SK-N-SH (cell line): Measurements from ENCODE around the gene CEACAM1. TPM values are rescaled to one million over a fixed set of nuclear protein-coding genes. Genes with fewer than 3 reads are reported as not detected.

Experiments used
- CTCF ChIA-PET: fragments of 300-600, 350-600 bp; formaldehyde crosslinking; extraction: SDS; loops from one replicate; lab custom pipeline; 2021; lab: Yijun Ruan, JAX
- POLR2A ChIA-PET: fragments of 350-600 bp; sonication (Branson Sonifier 250); formaldehyde crosslinking; extraction: SDS; loops from one replicate; lab custom pipeline; 2020; ENCODE audit warnings: antibody characterized with exemption, inconsistent platforms; lab: Yijun Ruan, JAX
- DNase-seq: peaks from one replicate; pipeline ENCODE4 v3.0.0; 2012
- H2AFZ ChIP-seq: fragments of 200-600 bp; sonication (generic); 2 replicates; pipeline ENCODE4 v1.8.1; 2016; ENCODE audit warnings: antibody characterized with exemption, mild to moderate bottlenecking, low read depth
- H3F3A ChIP-seq: fragments of 200-600 bp; sonication (generic); replicated peaks from 2 replicates; pipeline ENCODE3; 2016; ENCODE audit warnings: antibody characterized with exemption, mild to moderate bottlenecking; ENCODE audit not compliant: insufficient read depth
- H3K27ac ChIP-seq, 2 experiments: fragments of 200-500 bp in 1 of 2; fragments of 200-600 bp in 1 of 2; sonication (Bioruptor generic) in 1 of 2; sonication (generic), shearing (Covaris generic) in 1 of 2; 2 replicates each; pipeline versions ENCODE4 v1.5.1 to v1.6.1; 2014 to 2016; ENCODE audit warnings: low read depth in 2 of 2, inconsistent platforms in 1 of 2, low read length in 1 of 2, mild to moderate bottlenecking in 1 of 2, mixed read lengths in 1 of 2
- H3K27me3 ChIP-seq: fragments of 200-600 bp; sonication (generic), shearing (Covaris generic); 2 replicates; pipeline ENCODE4 v1.6.1; 2016; ENCODE audit warnings: mixed run types; ENCODE audit not compliant: insufficient read depth
- H3K36me3 ChIP-seq, 2 experiments: fragments of 200-500 bp in 1 of 2; fragments of 200-600 bp in 1 of 2; sonication (Bioruptor generic) in 1 of 2; sonication (generic) in 1 of 2; replicated peaks in 1 of 2; 2 replicates each; pipeline versions ENCODE3 to v1.5.1; 2014 to 2016; ENCODE audit warnings: low read length in 1 of 2, mild to moderate bottlenecking in 1 of 2; ENCODE audit not compliant: insufficient read depth in 2 of 2, control insufficient read depth in 1 of 2
- H3K4me1 ChIP-seq, 2 experiments: fragments of 200-500 bp in 1 of 2; fragments of 200-600 bp in 1 of 2; sonication (Bioruptor generic) in 1 of 2; sonication (generic), shearing (Covaris generic) in 1 of 2; 2 replicates each; pipeline versions ENCODE4 v1.5.1 to v1.6.1; 2014 to 2016; ENCODE audit warnings: low read depth in 1 of 2, low read length in 1 of 2, mixed run types in 1 of 2; ENCODE audit not compliant: insufficient read depth in 2 of 2, control insufficient read depth in 1 of 2
- H3K4me2 ChIP-seq: fragments of 200-600 bp; sonication (generic), shearing (Covaris generic); 2 replicates; pipeline ENCODE4 v1.6.1; 2017; ENCODE audit warnings: mixed run types
- H3K4me3 ChIP-seq, 2 experiments: fragments of 200-500 bp in 1 of 2; fragments of 200-600 bp in 1 of 2; sonication (Bioruptor generic) in 1 of 2; sonication (generic), shearing (Covaris generic) in 1 of 2; 2 replicates each; pipeline versions ENCODE4 v1.5.1 to v1.8.1; 2014 to 2016; ENCODE audit warnings: low read depth in 2 of 2, inconsistent platforms in 1 of 2, low read length in 1 of 2, mild to moderate bottlenecking in 1 of 2, mixed read lengths in 1 of 2, moderate library complexity in 1 of 2
- H3K79me2 ChIP-seq: fragments of 200-600 bp; sonication (generic); 2 replicates; pipeline ENCODE4 v1.8.1; 2017; ENCODE audit warnings: mild to moderate bottlenecking; ENCODE audit not compliant: insufficient read depth
- H3K9ac ChIP-seq: fragments of 200-600 bp; sonication (generic); 2 replicates; pipeline ENCODE4 v1.6.1; 2017; ENCODE audit warnings: mixed run types
- H3K9me2 ChIP-seq: fragments of 200-600 bp; sonication (generic); 2 replicates; pipeline ENCODE4 v1.6.1; 2017; ENCODE audit warnings: mixed run types
- H3K9me3 ChIP-seq: fragments of 200-600 bp; sonication (generic); 2 replicates; pipeline ENCODE4 v1.6.1; 2017; ENCODE audit warnings: mixed run types, mild to moderate bottlenecking, moderate library complexity
- H4K20me1 ChIP-seq: fragments of 200-600 bp; sonication (generic); 2 replicates; pipeline ENCODE4 v1.6.1; 2017; ENCODE audit warnings: mild to moderate bottlenecking, mixed run types; ENCODE audit not compliant: insufficient read depth
- CHD2 ChIP-seq: fragments of 150-350 bp; IDR thresholded peaks from 2 replicates; pipeline ENCODE4 v1.6.1; 2018; ENCODE audit warnings: low read length; ENCODE audit not compliant: partially characterized antibody
- EP300 ChIP-seq, 2 experiments: IDR thresholded peaks; 2 replicates each; pipeline versions ENCODE4 v1.4.0 to v1.6.1; 2012; ENCODE audit warnings: borderline replicate concordance in 1 of 2, low read depth in 1 of 2, low read length in 1 of 2
- FOXJ3 ChIP-seq: sonication (generic); formaldehyde crosslinking; IDR thresholded peaks from 2 replicates; pipeline ENCODE4 v1.5.1; 2020; ENCODE audit warnings: mild to moderate bottlenecking, missing genetic modification reagents
- GABPA ChIP-seq: IDR thresholded peaks from 2 replicates; pipeline ENCODE4 v1.4.0; 2012; ENCODE audit warnings: low read depth, mild to moderate bottlenecking
- GATA2 ChIP-seq: sonication (generic); formaldehyde crosslinking; IDR thresholded peaks from 2 replicates; pipeline ENCODE4 v1.5.0; 2020; ENCODE audit warnings: mild to moderate bottlenecking, missing genetic modification reagents
- JUND ChIP-seq: IDR thresholded peaks from 2 replicates; pipeline ENCODE4 v1.4.0; 2012
- MXI1 ChIP-seq: IDR thresholded peaks from 2 replicates; pipeline ENCODE4 v1.6.1; 2012; ENCODE audit warnings: mild to moderate bottlenecking, low read depth, low read length, improper control_type of control experiment
- NFIC ChIP-seq: IDR thresholded peaks from 2 replicates; pipeline ENCODE4 v1.4.0; 2012; ENCODE audit warnings: borderline replicate concordance
- PBX3 ChIP-seq: IDR thresholded peaks from 2 replicates; pipeline ENCODE4; 2012
- POLR2AphosphoS5 ChIP-seq: IDR thresholded peaks from 2 replicates; pipeline ENCODE4 v1.6.1; 2012; ENCODE audit warnings: low read depth, low read length
- RCOR1 ChIP-seq: fragments of 150-350 bp; IDR thresholded peaks from 2 replicates; pipeline ENCODE4 v1.6.1; 2017; ENCODE audit warnings: antibody characterized with exemption, low read length
- RFX5 ChIP-seq: IDR thresholded peaks from 2 replicates; pipeline ENCODE4 v1.6.1; 2012; ENCODE audit warnings: mild to moderate bottlenecking, improper control_type of control experiment, low read length
- SMC3 ChIP-seq: IDR thresholded peaks from 2 replicates; pipeline ENCODE4 v1.6.1; 2012; ENCODE audit warnings: low read depth, low read length, improper control_type of control experiment
- TAF1 ChIP-seq: IDR thresholded peaks from 2 replicates; pipeline ENCODE4 v1.6.1; 2012; ENCODE audit warnings: low read depth, mild to moderate bottlenecking, low read length, moderate library complexity, borderline replicate concordance
- USF2 ChIP-seq: fragments of 150-350 bp; IDR thresholded peaks from 2 replicates; pipeline ENCODE4 v1.6.1; 2017; ENCODE audit warnings: antibody characterized with exemption, low read length, low read depth, borderline replicate concordance
- YY1 ChIP-seq: IDR thresholded peaks from 2 replicates; pipeline ENCODE4 v1.4.0; 2012; ENCODE audit warnings: low read depth, mild to moderate bottlenecking
- ZBTB33 ChIP-seq: IDR thresholded peaks from 2 replicates; pipeline ENCODE4 v1.4.0; 2012; ENCODE audit warnings: low read depth, borderline replicate concordance
- WGBS: methylation state at CpG from one replicate; pipeline ENCODE4 v1.1.6; 2017; ENCODE audit warnings: low lambda C conversion rate; 5-methylcytosine and 5-hydroxymethylcytosine counted together
- polyA plus RNA-seq, 3 experiments: library from polyadenylated mRNA; depleted of rRNA; stranded (reverse); fragments of >200 nt; gene quantifications; 2 replicates each; pipeline ENCODE4 v1.2.3, GENCODE V29; 2012
- TF ChIP-seq, protein P1 (sequence below): IDR thresholded peaks from 2 replicates; pipeline ENCODE4 v1.4.0; 2012; ENCODE audit warnings: low read depth
- TF ChIP-seq, protein P2 (sequence below): IDR thresholded peaks from 2 replicates; pipeline ENCODE4 v1.4.0; 2012; ENCODE audit warnings: low read depth, borderline replicate concordance
- TF ChIP-seq, protein P3 (sequence below): fragments of 150-350 bp; IDR thresholded peaks from 2 replicates; pipeline ENCODE4 v1.6.1; 2016; ENCODE audit warnings: mild to moderate bottlenecking, low read depth, low read length

CEACAM1 gene
- polyA plus RNA-seq, 1 of the 3 experiments (the other 2 are of a cell fraction) = 0.53 TPM

GRCh38 chr19:42512130-42512636 lies 16.1 kb downstream of the CEACAM1 start:
- no peak overlapping the region for H3K4me3 ChIP-seq
- H3K4me1 ChIP-seq = no peaks in the 10 kb centered on the region
- H3K4me2 ChIP-seq = no peak overlapping the region
- H3K27me3 ChIP-seq = no peaks in the 10 kb centered on the region
- no peak for TF ChIP-seq USF2
- H3K9me2 ChIP-seq = no peaks in the 10 kb centered on the region; the same call in 1 of the 2 replicates
- WGBS = 70% methylated on average over 5 of the region's 5 CpGs
- no peaks in the 10 kb centered on the region for H3F3A ChIP-seq
- H3K9ac ChIP-seq = no peak overlapping the region
- ChIA-PET POLR2A (no interaction called here), CTCF (interaction anchor here (1.9 kb wide), 1 partner anchor 61 kb away, joined by 6 read pairs; no protein-coding TSS in a partner anchor)
- H3K36me3 ChIP-seq = no peaks in the 10 kb centered on the region
- no peaks in the 10 kb centered on the region for H3K9me3 ChIP-seq
- no peaks in the 10 kb centered on the region for H3K79me2 ChIP-seq
- DNase-seq = no peak
- H4K20me1 ChIP-seq = no peaks in the 10 kb centered on the region
- no peak overlapping the region for H3K27ac ChIP-seq
- no peak overlapping the region for H2AFZ ChIP-seq

DNA sequence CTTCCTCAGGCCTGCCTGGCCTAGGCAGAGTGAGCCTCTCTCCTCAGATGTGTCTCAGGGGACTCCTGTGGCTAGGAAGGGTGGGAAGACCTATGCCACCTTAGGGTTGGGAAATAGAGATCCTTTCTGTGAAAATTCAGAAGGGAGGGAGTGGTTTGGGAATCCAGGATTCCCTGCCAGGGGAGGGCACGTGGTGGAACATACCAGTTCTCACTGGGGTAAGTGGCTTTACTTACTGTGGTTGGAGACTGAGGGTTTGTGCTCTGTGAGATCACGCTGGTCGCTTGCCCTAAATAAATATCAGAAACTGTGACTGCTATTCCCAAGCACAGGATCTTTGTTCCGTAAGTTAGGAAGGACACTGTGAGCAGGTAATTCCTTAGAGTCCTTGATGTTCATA lies 16.9 kb downstream of the CEACAM1 start:
- H4K20me1 ChIP-seq = no peaks in the 10 kb centered on the region
- POLR2A ChIA-PET = no interaction called here
- no peak for DNase-seq
- H3K4me3 ChIP-seq = no peak overlapping the region
- H3K9ac ChIP-seq = no peak overlapping the region
- CTCF ChIA-PET = interaction anchor here (0.9 to 1.9 kb wide), 2 partner anchors 18 to 61 kb away, joined by 3 to 6 read pairs; no protein-coding TSS in a partner anchor
- H3K27me3 ChIP-seq = no peaks in the 10 kb centered on the region
- no peaks in the 10 kb centered on the region for H3K36me3 ChIP-seq
- TF ChIP-seq ZBTB33 (no peak), GATA2 (CRISPR knock-in tag) (no peak), RFX5 (no peak), GABPA (no peak), NFIC (no peak), FOXJ3 (no peak), CHD2 (no peak), YY1 (no peak), PBX3 (no peak), RCOR1 (no peak), SMC3 (no peak), USF2 (no peak), MXI1 (no peak), EP300 (IDR thresholded peaks at IDR 0.05; ENCODE audit: borderline replicate concordance in 1 of 2, low read depth in 1 of 2, low read length in 1 of 2) (no peak), TAF1 (no peak), POLR2AphosphoS5 (no peak), JUND (no peak)
- TF ChIP-seq, protein P1, sequence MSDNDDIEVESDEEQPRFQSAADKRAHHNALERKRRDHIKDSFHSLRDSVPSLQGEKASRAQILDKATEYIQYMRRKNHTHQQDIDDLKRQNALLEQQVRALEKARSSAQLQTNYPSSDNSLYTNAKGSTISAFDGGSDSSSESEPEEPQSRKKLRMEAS = no peak
- TF ChIP-seq, protein P2, sequence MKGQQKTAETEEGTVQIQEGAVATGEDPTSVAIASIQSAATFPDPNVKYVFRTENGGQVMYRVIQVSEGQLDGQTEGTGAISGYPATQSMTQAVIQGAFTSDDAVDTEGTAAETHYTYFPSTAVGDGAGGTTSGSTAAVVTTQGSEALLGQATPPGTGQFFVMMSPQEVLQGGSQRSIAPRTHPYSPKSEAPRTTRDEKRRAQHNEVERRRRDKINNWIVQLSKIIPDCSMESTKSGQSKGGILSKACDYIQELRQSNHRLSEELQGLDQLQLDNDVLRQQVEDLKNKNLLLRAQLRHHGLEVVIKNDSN = no peak
- TF ChIP-seq, protein P3, sequence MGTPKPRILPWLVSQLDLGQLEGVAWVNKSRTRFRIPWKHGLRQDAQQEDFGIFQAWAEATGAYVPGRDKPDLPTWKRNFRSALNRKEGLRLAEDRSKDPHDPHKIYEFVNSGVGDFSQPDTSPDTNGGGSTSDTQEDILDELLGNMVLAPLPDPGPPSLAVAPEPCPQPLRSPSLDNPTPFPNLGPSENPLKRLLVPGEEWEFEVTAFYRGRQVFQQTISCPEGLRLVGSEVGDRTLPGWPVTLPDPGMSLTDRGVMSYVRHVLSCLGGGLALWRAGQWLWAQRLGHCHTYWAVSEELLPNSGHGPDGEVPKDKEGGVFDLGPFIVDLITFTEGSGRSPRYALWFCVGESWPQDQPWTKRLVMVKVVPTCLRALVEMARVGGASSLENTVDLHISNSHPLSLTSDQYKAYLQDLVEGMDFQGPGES = no peak
- H3K4me2 ChIP-seq = no peak overlapping the region
- H3K27ac ChIP-seq = no peak overlapping the region
- 73% methylated on average over 4 of the region's 4 CpGs for WGBS
- H3K9me2 ChIP-seq = no peaks in the 10 kb centered on the region; the same call in 1 of the 2 replicates
- H3F3A ChIP-seq = no peaks in the 10 kb centered on the region
- no peak overlapping the region for H2AFZ ChIP-seq
- no peaks in the 10 kb centered on the region for H3K4me1 ChIP-seq
- H3K79me2 ChIP-seq = no peaks in the 10 kb centered on the region
- no peaks in the 10 kb centered on the region for H3K9me3 ChIP-seq
